ENCODE data around the gene CHN2.

GRCh38 chr7:29391262-29391661, 196.7 kb downstream of the CHN2 start:
- TF ChIP-seq, protein P1, sequence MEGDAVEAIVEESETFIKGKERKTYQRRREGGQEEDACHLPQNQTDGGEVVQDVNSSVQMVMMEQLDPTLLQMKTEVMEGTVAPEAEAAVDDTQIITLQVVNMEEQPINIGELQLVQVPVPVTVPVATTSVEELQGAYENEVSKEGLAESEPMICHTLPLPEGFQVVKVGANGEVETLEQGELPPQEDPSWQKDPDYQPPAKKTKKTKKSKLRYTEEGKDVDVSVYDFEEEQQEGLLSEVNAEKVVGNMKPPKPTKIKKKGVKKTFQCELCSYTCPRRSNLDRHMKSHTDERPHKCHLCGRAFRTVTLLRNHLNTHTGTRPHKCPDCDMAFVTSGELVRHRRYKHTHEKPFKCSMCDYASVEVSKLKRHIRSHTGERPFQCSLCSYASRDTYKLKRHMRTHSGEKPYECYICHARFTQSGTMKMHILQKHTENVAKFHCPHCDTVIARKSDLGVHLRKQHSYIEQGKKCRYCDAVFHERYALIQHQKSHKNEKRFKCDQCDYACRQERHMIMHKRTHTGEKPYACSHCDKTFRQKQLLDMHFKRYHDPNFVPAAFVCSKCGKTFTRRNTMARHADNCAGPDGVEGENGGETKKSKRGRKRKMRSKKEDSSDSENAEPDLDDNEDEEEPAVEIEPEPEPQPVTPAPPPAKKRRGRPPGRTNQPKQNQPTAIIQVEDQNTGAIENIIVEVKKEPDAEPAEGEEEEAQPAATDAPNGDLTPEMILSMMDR (IDR thresholded peaks at IDR 0.05): no peak
- no peak for TF ChIP-seq EZH2 (IDR thresholded peaks at IDR 0.05)
